ENCODE data around the gene ZBTB7C. TPM values are rescaled to one million over a fixed set of nuclear protein-coding genes. Genes with fewer than 3 reads are reported as not detected.

ZBTB7C gene
- total and polyA plus RNA-seq, 2 of the 4 experiments (the other 2 are of a cell fraction) = not detected

GRCh38 chr18:48374423-48375149 is 34.6 kb downstream of the ZBTB7C start:
- no peaks in the 10 kb centered on the region for H3K9me3 ChIP-seq (ENCODE audit: control insufficient read depth, insufficient read depth, low read length)
- CTCF ChIA-PET = no interaction called here
- no peak overlapping the region for H2AK9ac ChIP-seq (replicated peaks; ENCODE audit: low read depth, low read length, poor library complexity)
- no peaks in the 10 kb centered on the region for H3K4me1 ChIP-seq (ENCODE audit: control insufficient read depth, insufficient read depth, low read length)
- H3K79me1 ChIP-seq (ENCODE audit: low read depth in 1 of 2, low read length in 2 of 2) = no peaks in the 10 kb centered on the region
- ATAC-seq (ENCODE audit: low read depth) (no peak), DNase-seq (no peak)
- no peak overlapping the region for H2AK5ac ChIP-seq (ENCODE audit: low read depth, low read length)
- WGBS, 2 experiments (ENCODE audit: extremely low coverage in 2 of 2, insufficient read length in 1 of 2) = 57% methylated on average over 3 of the region's 7 CpGs; no CpG with 5 or more reads in 1 of the 2 experiments
- H2BK15ac ChIP-seq (ENCODE audit: low read depth, low read length) = no peak overlapping the region
- H3K23ac ChIP-seq (ENCODE audit: low read depth, low read length) = no peak overlapping the region
- no peaks in the 10 kb centered on the region for H3K36me3 ChIP-seq (ENCODE audit: control insufficient read depth, insufficient read depth, low read length)
- H4K8ac ChIP-seq (ENCODE audit: low read depth in 2 of 2, low read length in 2 of 2) = no peak overlapping the region
- no peak overlapping the region for H3K14ac ChIP-seq (replicated peaks; ENCODE audit: low read depth, low read length)
- H3K27ac ChIP-seq (ENCODE audit: insufficient read depth, low read length) = no peak overlapping the region
- H3K4ac ChIP-seq (ENCODE audit: low read depth, low read length) = no peak overlapping the region
- in situ Hi-C loops (cut with MboI; ENCODE audit: low sequenced_read_pairs) = no loop called here
- H4K5ac ChIP-seq (ENCODE audit: low read depth, low read length) = no peak overlapping the region
- no peak overlapping the region for H3K18ac ChIP-seq (ENCODE audit: low read depth, low read length)
- H3K9me1 ChIP-seq (ENCODE audit: insufficient read depth, low read length) = no peaks in the 10 kb centered on the region
- no peak overlapping the region for H2AFZ ChIP-seq (replicated peaks; ENCODE audit: low read length, poor library complexity)
- H3K56ac ChIP-seq (ENCODE audit: extremely low read depth, insufficient read depth, low read length) = no peak overlapping the region
- TF ChIP-seq MXI1 (IDR thresholded peaks at IDR 0.05; ENCODE audit: borderline replicate concordance, low read depth, low read length) (no peak), CTCF (conservative IDR thresholded peaks at IDR 0.05; ENCODE audit: low read depth, low read length) (no peak), SMC3 (IDR thresholded peaks at IDR 0.05; ENCODE audit: low read depth, low read length) (no peak), USF2 (IDR thresholded peaks at IDR 0.05; ENCODE audit: low read depth, low read length) (no peak)
- no TSS peak for BruUV-seq (replicated peaks)
- no peak overlapping the region for H3K4me3 ChIP-seq (ENCODE audit: insufficient read depth, low read depth, low read length)
- H3K4me2 ChIP-seq (ENCODE audit: low read depth, low read length) = no peak overlapping the region
- H2BK5ac ChIP-seq (ENCODE audit: low read depth, low read length, poor library complexity, severe bottlenecking) = no peak overlapping the region
- H3K27me3 ChIP-seq (ENCODE audit: control insufficient read depth, insufficient read depth, low read length) = peaks cover 18% of the 10 kb centered on the region
- H4K91ac ChIP-seq (ENCODE audit: insufficient read depth, low read depth, low read length) = no peak overlapping the region
- H4K20me1 ChIP-seq (ENCODE audit: insufficient read depth, low read length) = no peaks in the 10 kb centered on the region
- intact Hi-C loops (cut with micrococcal nuclease) = no loop called here
- POLR2A ChIA-PET (ENCODE audit: unreplicated experiment) = no interaction called here
- no peak overlapping the region for H3K9ac ChIP-seq (ENCODE audit: low read depth, low read length)
- dilution Hi-C loops (cut with HindIII; ENCODE audit: low sequenced_read_pairs, unreplicated experiment) = no loop called here
- H2BK20ac ChIP-seq (ENCODE audit: low read depth, low read length) = no peak overlapping the region
- H2BK120ac ChIP-seq (ENCODE audit: low read depth, low read length) = no peak overlapping the region
